K562 (cell line): ENCODE measurements around the gene TCF15. TPM values are rescaled to one million over a fixed set of nuclear protein-coding genes. Genes with fewer than 3 reads are reported as not detected.

ENCODE experiments used
- ATAC-seq: fragments of 200-7000 bp; cut with Tn5 transposase; 3 replicates; pipeline ENCODE4 v1.9.1; 2020; ENCODE audit warnings: moderate library complexity
- BruUV-seq: library from RNA; stranded (reverse); fragments of 400-500 nt; replicated peaks from 2 replicates; lab custom pipeline; 2021; lab: Mats Ljungman, UMichigan
- CTCF ChIA-PET: fragments of 300-600 bp; formaldehyde crosslinking; extraction: SDS; loops from one replicate; lab custom pipeline; 2021; ENCODE audit warnings: low intra/inter-chr PET ratio; lab: Yijun Ruan, JAX
- POLR2A ChIA-PET: fragments of 300-600, 350-650 bp; sonication (Branson Sonifier 250); formaldehyde crosslinking; extraction: SDS; loops from one replicate; lab custom pipeline; 2021; ENCODE audit warnings: antibody characterized with exemption, inconsistent platforms; lab: Yijun Ruan, JAX
- DNase-seq, 4 experiments: peaks; one replicate each; pipeline versions ENCODE4 v3.0.0 to v3.0.0-alpha.2; 2011 to 2018; ENCODE audit warnings: low spot score in 3 of 4, mixed read lengths in 3 of 4; ENCODE audit errors: extremely low read depth in 1 of 4
- FAIRE-seq: peaks from 2 replicates; lab custom pipeline; 2011; peaks lifted over from hg19 to GRCh38; lab: Jason Lieb, UNC
- H2AFZ ChIP-seq: 2 replicates; pipeline ENCODE4 v1.6.0; 2011; ENCODE audit warnings: low read depth, low read length, control low read depth, inconsistent platforms
- H3K27ac ChIP-seq: fragments of 200-600 bp; 3 replicates; pipeline ENCODE4 v1.8.0; 2011; ENCODE audit warnings: low read depth, mild to moderate bottlenecking, control low read depth, inconsistent platforms, low read length, moderate library complexity, mixed read lengths; ENCODE audit errors: extremely low read depth
- H3K27me3 ChIP-seq, 2 experiments: fragments of 300-600 bp in 1 of 2; 2 replicates in 1 of 2; 3 replicates in 1 of 2; pipeline versions ENCODE4 v1.6.0 to v1.8.0; 2011; ENCODE audit warnings: inconsistent platforms in 2 of 2, low read length in 2 of 2, mild to moderate bottlenecking in 1 of 2, mixed read lengths in 1 of 2, moderate library complexity in 1 of 2; ENCODE audit not compliant: control insufficient read depth in 2 of 2, insufficient read depth in 2 of 2
- H3K36me3 ChIP-seq: fragments of 300-600 bp; 3 replicates; pipeline ENCODE4 v1.8.0; 2011; ENCODE audit warnings: mild to moderate bottlenecking, low read length, inconsistent platforms; ENCODE audit not compliant: control insufficient read depth, insufficient read depth
- H3K4me1 ChIP-seq, 2 experiments: fragments of 200-600 bp in 1 of 2; replicated peaks in 1 of 2; 2 replicates in 1 of 2; 3 replicates in 1 of 2; pipeline versions ENCODE4 v1.5.1 to v1.8.0; 2011; ENCODE audit warnings: inconsistent platforms in 2 of 2, low read length in 2 of 2, mild to moderate bottlenecking in 1 of 2, mixed read lengths in 1 of 2, moderate library complexity in 1 of 2; ENCODE audit not compliant: control insufficient read depth in 2 of 2, insufficient read depth in 2 of 2
- H3K4me2 ChIP-seq: 2 replicates; pipeline ENCODE4 v1.6.1; 2011; ENCODE audit warnings: low read length, control low read depth, inconsistent platforms, mixed read lengths; ENCODE audit not compliant: insufficient read depth
- H3K4me3 ChIP-seq: fragments of 200-600 bp; sonication (generic), shearing (Covaris generic); 2 replicates; pipeline ENCODE4 v1.5.1; 2016; ENCODE audit warnings: control low read depth, inconsistent platforms
- H3K79me2 ChIP-seq: fragments of 200-600 bp; 3 replicates; pipeline ENCODE4 v1.8.0; 2011; ENCODE audit warnings: low read length, inconsistent platforms; ENCODE audit not compliant: control insufficient read depth, insufficient read depth
- H3K9ac ChIP-seq, 2 experiments: 2 replicates each; pipeline versions ENCODE4 v1.6.0 to v1.6.1; 2011; ENCODE audit warnings: low read depth in 2 of 2, low read length in 2 of 2, control low read depth in 1 of 2, inconsistent platforms in 1 of 2, mild to moderate bottlenecking in 1 of 2, mixed read lengths in 1 of 2; ENCODE audit not compliant: insufficient read depth in 1 of 2
- H3K9me1 ChIP-seq: one replicate; pipeline ENCODE4 v1.6.0; 2011; ENCODE audit warnings: inconsistent platforms, mild to moderate bottlenecking, low read length, moderate library complexity; ENCODE audit not compliant: control insufficient read depth, insufficient read depth
- H3K9me3 ChIP-seq: replicated peaks from 2 replicates; pipeline ENCODE4 v1.5.1; 2011; ENCODE audit warnings: low read depth, low read length, inconsistent platforms; ENCODE audit not compliant: control insufficient read depth, insufficient read depth
- H4K20me1 ChIP-seq: replicated peaks from 2 replicates; pipeline ENCODE4 v1.6.1; 2011; ENCODE audit warnings: low read length, inconsistent platforms, mixed read lengths; ENCODE audit not compliant: control insufficient read depth, insufficient read depth
- POLR2AphosphoS5 ChIP-seq: IDR thresholded peaks from 2 replicates; pipeline ENCODE4 v1.6.1; 2011; ENCODE audit warnings: mild to moderate bottlenecking, low read depth, low read length, moderate library complexity; ENCODE audit not compliant: control insufficient read depth, insufficient read depth
- WGBS: fragments of 100-300 bp; shearing (Covaris generic); methylation state at CpG from one replicate; pipeline ENCODE4 v1.1.6; 2016; ENCODE audit warnings: low coverage, mixed read lengths; ENCODE audit not compliant: insufficient coverage; ENCODE audit errors: missing lambda C conversion rate; 5-methylcytosine and 5-hydroxymethylcytosine counted together
- in situ Hi-C: fragments of 300-500 bp; cut with MboI; formaldehyde crosslinking; loops from 4 replicates; pipeline ENCODE4 v1.15.0; 2018; ENCODE audit warnings: inconsistent platforms, mixed read lengths
- intact Hi-C: fragments of 100-400 bp; cut with micrococcal nuclease; formaldehyde crosslinking; loops from 2 replicates; pipeline ENCODE4 v1.14.2; 2022
- polyA plus RNA-seq, 8 experiments: library from polyadenylated mRNA; depleted of rRNA in 4 of 8; stranded (reverse) in 5 of 8; unstranded in 3 of 8; fragments of >200 nt; fragmentation: Nextera tagmentation in 2 of 8; fragmentation: Illumina TruSeq in 1 of 8; extraction: Ambion mirVana in 2 of 8; extraction: Trizol in 1 of 8; gene quantifications; 2 replicates each; pipeline versions ENCODE4 v1.2.1 to v1.2.3, GENCODE V29; 2011 to 2014; ENCODE audit warnings: inconsistent platforms in 1 of 8, missing spikeins in 1 of 8
- total RNA-seq, 7 experiments: library from RNA; depleted of rRNA in 6 of 7; stranded (reverse); fragments of >200 nt in 6 of 7; fragmentation: Illumina TruSeq in 2 of 7; extraction: Trizol in 2 of 7; gene quantifications; 2 replicates each; pipeline versions ENCODE4 v1.2.1 to v1.2.3, GENCODE V29; 2011 to 2021; ENCODE audit warnings: low replicate concordance in 1 of 7
- TF ChIP-seq, protein P1 (sequence below): fragments of 250-450 bp; sonication (Bioruptor Pico); IDR thresholded peaks from 2 replicates; pipeline ENCODE4 v1.8.0; 2021; ENCODE audit warnings: moderate library complexity, mild to moderate bottlenecking, inconsistent platforms

Gene TCF15
- total and polyA plus RNA-seq, 9 of the 15 experiments (the other 6 are each of a cell fraction or from before 2014, with no cell fraction given), result 0.04 to 5.0 (median 1.2) TPM

DNA sequence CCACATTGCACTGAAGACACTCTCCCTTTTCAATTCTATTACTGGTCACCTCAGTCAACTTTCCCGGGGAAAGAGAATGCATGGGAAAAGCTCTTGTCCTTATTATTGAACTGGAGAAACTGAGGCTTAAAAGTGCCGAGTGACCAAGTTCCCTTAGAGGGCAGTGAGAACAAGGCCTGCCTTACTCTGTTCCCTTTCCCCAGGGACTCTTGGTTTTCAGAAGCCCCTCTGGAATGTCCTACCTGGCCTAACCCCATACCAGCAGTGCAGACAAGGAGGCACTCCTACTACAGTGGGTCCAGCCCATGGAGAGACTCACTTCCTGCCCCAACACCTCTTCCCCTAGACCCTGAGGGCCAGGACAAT is 36.7 kb upstream of the TCF15 start:
- no TSS peak for BruUV-seq
- TF ChIP-seq POLR2AphosphoS5, result 0 out of 2 replicates have a peak, but pooled peaks have one; percentile 0
- TF ChIP-seq, protein P1, sequence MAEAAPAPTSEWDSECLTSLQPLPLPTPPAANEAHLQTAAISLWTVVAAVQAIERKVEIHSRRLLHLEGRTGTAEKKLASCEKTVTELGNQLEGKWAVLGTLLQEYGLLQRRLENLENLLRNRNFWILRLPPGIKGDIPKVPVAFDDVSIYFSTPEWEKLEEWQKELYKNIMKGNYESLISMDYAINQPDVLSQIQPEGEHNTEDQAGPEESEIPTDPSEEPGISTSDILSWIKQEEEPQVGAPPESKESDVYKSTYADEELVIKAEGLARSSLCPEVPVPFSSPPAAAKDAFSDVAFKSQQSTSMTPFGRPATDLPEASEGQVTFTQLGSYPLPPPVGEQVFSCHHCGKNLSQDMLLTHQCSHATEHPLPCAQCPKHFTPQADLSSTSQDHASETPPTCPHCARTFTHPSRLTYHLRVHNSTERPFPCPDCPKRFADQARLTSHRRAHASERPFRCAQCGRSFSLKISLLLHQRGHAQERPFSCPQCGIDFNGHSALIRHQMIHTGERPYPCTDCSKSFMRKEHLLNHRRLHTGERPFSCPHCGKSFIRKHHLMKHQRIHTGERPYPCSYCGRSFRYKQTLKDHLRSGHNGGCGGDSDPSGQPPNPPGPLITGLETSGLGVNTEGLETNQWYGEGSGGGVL (CRISPR knock-in tag), result no peak
- TF ChIP-seq, all 486 proteins: peak for 1
- no peaks in the 10 kb centered on the region for H3K9me3 ChIP-seq
- intact Hi-C loops (loop anchor here (10.0 kb wide), 1 partner anchor 292 kb away; no protein-coding TSS in a partner anchor), in situ Hi-C loops (loop anchor here (5.0 kb wide), 1 partner anchor 90 kb away; no protein-coding TSS in a partner anchor)
- no peak; the same call in 2 of the 3 replicates for ATAC-seq
- POLR2A ChIA-PET, result interaction anchor here (0.6 to 1.0 kb wide), 2 partner anchors 24 to 157 kb away, joined by 3 read pairs; no protein-coding TSS in a partner anchor
- no peak overlapping the region for H3K4me3 ChIP-seq
- DNase-seq, result no peak
- no peaks in the 10 kb centered on the region for H4K20me1 ChIP-seq
- H3K4me1 ChIP-seq, result peaks cover 20 to 25% of the 10 kb centered on the region in 2 experiments; a peak in 4 of 5 replicates
- peaks cover 44% of the 10 kb centered on the region for H3K36me3 ChIP-seq
- no peaks in the 10 kb centered on the region for H3K27me3 ChIP-seq
- H3K4me2 ChIP-seq, result no peak overlapping the region
- H2AFZ ChIP-seq, result no peak overlapping the region
- no peak overlapping the region for H3K27ac ChIP-seq
- peaks cover 31% of the 10 kb centered on the region for H3K79me2 ChIP-seq
- FAIRE-seq, result no peak
- CTCF ChIA-PET, result interaction anchor here (0.6 kb wide), 1 partner anchor 95 kb away, joined by 5 read pairs; no protein-coding TSS in a partner anchor
- no peaks in the 10 kb centered on the region for H3K9me1 ChIP-seq
- 83% methylated on average over 1 of the region's 2 CpGs for WGBS
- no peak overlapping the region for H3K9ac ChIP-seq
